Fibroblast of lung (primary cell): Measurements from ENCODE around the gene DIPK1B. TPM values are rescaled to one million over a fixed set of nuclear protein-coding genes. Genes with fewer than 3 reads are reported as not detected.

Source experiments
- DNase-seq, 2 donors: peaks; one replicate each; pipeline versions ENCODE4 v3.0.0 to v3.0.0-alpha.2; 2010; ENCODE audit warnings: low read depth in 2 of 2
- H2AFZ ChIP-seq: 2 replicates; pipeline ENCODE4 v1.5.1; 2012; ENCODE audit warnings: low read length, control low read depth, inconsistent platforms
- H3K27ac ChIP-seq: 2 replicates; pipeline ENCODE4 v1.5.1; 2011; ENCODE audit warnings: low read length, control low read depth; ENCODE audit not compliant: insufficient read depth
- H3K27me3 ChIP-seq: 2 replicates; pipeline ENCODE4 v1.5.1; 2011; ENCODE audit warnings: mild to moderate bottlenecking, low read length; ENCODE audit not compliant: control insufficient read depth, insufficient read depth
- H3K36me3 ChIP-seq: 2 replicates; pipeline ENCODE4 v1.5.1; 2011; ENCODE audit warnings: low read length; ENCODE audit not compliant: control insufficient read depth, insufficient read depth
- H3K4me1 ChIP-seq: 2 replicates; pipeline ENCODE4 v1.5.1; 2011; ENCODE audit warnings: low read length; ENCODE audit not compliant: control insufficient read depth, insufficient read depth; ENCODE audit errors: extremely low read depth
- H3K4me2 ChIP-seq: 2 replicates; pipeline ENCODE4 v1.5.1; 2011; ENCODE audit warnings: low read length, control low read depth; ENCODE audit not compliant: insufficient read depth; ENCODE audit errors: extremely low read depth
- H3K4me3 ChIP-seq, 4 experiments: fragments of 200-600 bp in 1 of 4; sonication (generic) in 1 of 4; replicated peaks in 1 of 4; 2 replicates each; pipeline ENCODE4 v1.5.1; 2011 to 2016; ENCODE audit warnings: low read length in 4 of 4, low read depth in 3 of 4, mild to moderate bottlenecking in 3 of 4, control low read depth in 2 of 4, inconsistent platforms in 1 of 4, mixed read lengths in 1 of 4; ENCODE audit not compliant: insufficient read depth in 1 of 4; ENCODE audit errors: control extremely low read depth in 1 of 4
- H3K79me2 ChIP-seq: 2 replicates; pipeline ENCODE4 v1.5.1; 2012; ENCODE audit warnings: mild to moderate bottlenecking, low read length, inconsistent platforms; ENCODE audit not compliant: control insufficient read depth, insufficient read depth
- H3K9ac ChIP-seq: 2 replicates; pipeline ENCODE4 v1.5.1; 2011; ENCODE audit warnings: mild to moderate bottlenecking, low read length, control low read depth; ENCODE audit not compliant: insufficient read depth
- H3K9me3 ChIP-seq: 2 replicates; pipeline ENCODE4 v1.5.1; 2012; ENCODE audit warnings: low read depth, low read length; ENCODE audit not compliant: control insufficient read depth, insufficient read depth
- H4K20me1 ChIP-seq: 2 replicates; pipeline ENCODE4 v1.5.1; 2011; ENCODE audit warnings: low read length; ENCODE audit not compliant: control insufficient read depth, insufficient read depth; ENCODE audit errors: extremely low read depth
- EZH2 ChIP-seq: IDR thresholded peaks from 2 replicates; pipeline ENCODE4 v1.5.1; 2012; ENCODE audit warnings: low read length, control low read depth, mild to moderate bottlenecking; ENCODE audit errors: missing control alignments
- polyA plus RNA-seq, 2 donors: library from polyadenylated mRNA; depleted of rRNA in 1 of 2; stranded (reverse) in 1 of 2; unstranded in 1 of 2; fragments of >200 nt; gene quantifications; 2 replicates each; pipeline ENCODE4 v1.2.1, GENCODE V29; 2011 to 2012; ENCODE audit warnings: missing spikeins in 1 of 2
- total RNA-seq: library from RNA; depleted of rRNA; stranded (reverse); fragments of >200 nt; gene quantifications from 2 replicates; pipeline ENCODE4 v1.2.1, GENCODE V29; 2014
- TF ChIP-seq, protein P1 (sequence below), 2 donors: IDR thresholded peaks in 1 of 2; conservative IDR thresholded peaks in 1 of 2; 1 replicate in 1 of 2; 2 replicates in 1 of 2; pipeline ENCODE4 v1.5.1; 2011 to 2012; ENCODE audit warnings: low read length in 2 of 2, control low read depth in 1 of 2, inconsistent platforms in 1 of 2, low read depth in 1 of 2, mild to moderate bottlenecking in 1 of 2

DIPK1B gene
- total and polyA plus RNA-seq, 2 donors (not counting 1 experiment from before 2014, with no cell fraction given) = 0.16 to 0.33 TPM

- no peaks in the 10 kb centered on the region for H3K27me3 ChIP-seq
- H3K36me3 ChIP-seq = peaks cover 5% of the 10 kb centered on the region
- H3K4me1 ChIP-seq = no peaks in the 10 kb centered on the region
- no peak overlapping the region for H3K4me3 ChIP-seq
- DNase-seq = no peak
- H2AFZ ChIP-seq = no peak overlapping the region
- H3K79me2 ChIP-seq = no peaks in the 10 kb centered on the region
- no peaks in the 10 kb centered on the region for H4K20me1 ChIP-seq
- TF ChIP-seq, protein P1, sequence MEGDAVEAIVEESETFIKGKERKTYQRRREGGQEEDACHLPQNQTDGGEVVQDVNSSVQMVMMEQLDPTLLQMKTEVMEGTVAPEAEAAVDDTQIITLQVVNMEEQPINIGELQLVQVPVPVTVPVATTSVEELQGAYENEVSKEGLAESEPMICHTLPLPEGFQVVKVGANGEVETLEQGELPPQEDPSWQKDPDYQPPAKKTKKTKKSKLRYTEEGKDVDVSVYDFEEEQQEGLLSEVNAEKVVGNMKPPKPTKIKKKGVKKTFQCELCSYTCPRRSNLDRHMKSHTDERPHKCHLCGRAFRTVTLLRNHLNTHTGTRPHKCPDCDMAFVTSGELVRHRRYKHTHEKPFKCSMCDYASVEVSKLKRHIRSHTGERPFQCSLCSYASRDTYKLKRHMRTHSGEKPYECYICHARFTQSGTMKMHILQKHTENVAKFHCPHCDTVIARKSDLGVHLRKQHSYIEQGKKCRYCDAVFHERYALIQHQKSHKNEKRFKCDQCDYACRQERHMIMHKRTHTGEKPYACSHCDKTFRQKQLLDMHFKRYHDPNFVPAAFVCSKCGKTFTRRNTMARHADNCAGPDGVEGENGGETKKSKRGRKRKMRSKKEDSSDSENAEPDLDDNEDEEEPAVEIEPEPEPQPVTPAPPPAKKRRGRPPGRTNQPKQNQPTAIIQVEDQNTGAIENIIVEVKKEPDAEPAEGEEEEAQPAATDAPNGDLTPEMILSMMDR (conservative IDR thresholded peaks at IDR 0.05 in 1 of 2, IDR thresholded peaks at IDR 0.05 in 1 of 2; ENCODE audit: low read depth in 1 of 2, low read length in 2 of 2) = no peak
- no peak for TF ChIP-seq EZH2
- no peak overlapping the region for H3K4me2 ChIP-seq
- H3K9ac ChIP-seq = no peak overlapping the region
- no peaks in the 10 kb centered on the region for H3K9me3 ChIP-seq
- no peak overlapping the region for H3K27ac ChIP-seq
Observed at GRCh38 chr9:136674786-136675349, 37.5 kb upstream of the DIPK1B start.

DNA sequence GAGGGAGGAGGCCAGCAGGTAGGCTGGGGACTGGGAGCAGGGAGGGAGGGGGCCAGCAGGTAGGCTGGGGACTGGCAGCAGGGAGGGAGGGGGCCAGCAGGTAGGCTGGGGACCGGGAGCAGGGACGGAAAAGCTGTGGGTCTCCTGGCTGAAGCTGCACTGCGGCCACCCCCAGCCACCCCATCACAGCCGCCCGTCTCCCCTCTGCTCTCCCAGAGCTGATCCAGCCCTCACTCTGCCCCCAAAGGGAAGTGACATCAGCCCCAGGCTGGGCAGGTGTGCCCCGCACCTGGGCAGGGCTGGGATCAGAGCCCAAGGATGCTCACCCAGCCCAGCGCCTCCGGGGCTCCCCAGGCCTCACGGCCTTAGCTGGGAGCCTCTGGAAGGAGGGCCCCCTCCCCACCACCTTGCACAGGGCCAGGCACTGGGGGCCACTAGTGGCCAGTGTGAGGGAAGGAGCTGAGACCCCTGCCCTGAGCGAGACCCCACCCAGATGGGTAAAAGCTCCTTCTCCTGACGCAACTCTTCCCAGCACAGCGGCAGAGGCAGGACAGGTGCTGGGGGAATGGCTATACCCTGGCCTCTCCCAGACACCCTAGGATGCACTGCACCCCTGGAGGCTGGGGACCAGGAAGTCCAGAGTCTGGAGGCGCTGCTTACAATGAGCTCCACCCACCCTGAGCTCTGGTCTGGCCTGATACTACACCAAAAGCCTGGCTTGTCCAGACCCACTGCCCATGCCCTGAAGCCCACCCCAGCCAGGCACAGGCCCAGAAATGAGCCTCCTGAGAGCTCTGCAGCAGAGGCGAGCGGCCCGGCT is 36.7 kb upstream of the DIPK1B start:
- Histone ChIP-seq H3K9me3 (no peaks in the 10 kb centered on the region), H3K27ac (no peak overlapping the region), H3K4me1 (no peaks in the 10 kb centered on the region), H3K4me3 (no peak overlapping the region), H3K27me3 (no peaks in the 10 kb centered on the region), H3K4me2 (no peak overlapping the region), H3K79me2 (no peaks in the 10 kb centered on the region), H2AFZ (no peak overlapping the region), H3K9ac (no peak overlapping the region), H4K20me1 (no peaks in the 10 kb centered on the region), H3K36me3 (peaks cover 5% of the 10 kb centered on the region)
- no peak for DNase-seq
- no peak for TF ChIP-seq EZH2
- TF ChIP-seq, protein P1 (conservative IDR thresholded peaks at IDR 0.05 in 1 of 2, IDR thresholded peaks at IDR 0.05 in 1 of 2; ENCODE audit: low read depth in 1 of 2, low read length in 2 of 2) = no peak

- Histone ChIP-seq H3K4me1 (no peaks in the 10 kb centered on the region), H3K4me2 (no peak overlapping the region), H3K36me3 (peaks cover 5% of the 10 kb centered on the region), H3K9me3 (no peaks in the 10 kb centered on the region), H2AFZ (no peak overlapping the region), H3K27ac (no peak overlapping the region), H3K79me2 (no peaks in the 10 kb centered on the region), H4K20me1 (no peaks in the 10 kb centered on the region), H3K4me3 (no peak overlapping the region), H3K27me3 (no peaks in the 10 kb centered on the region), H3K9ac (no peak overlapping the region)
- DNase-seq = no peak
- no peak for TF ChIP-seq EZH2
- TF ChIP-seq, protein P1 (conservative IDR thresholded peaks at IDR 0.05 in 1 of 2, IDR thresholded peaks at IDR 0.05 in 1 of 2; ENCODE audit: low read depth in 1 of 2, low read length in 2 of 2) = no peak
Observed at GRCh38 chr9:136676297-136676794, 36.0 kb upstream of the DIPK1B start.
